GM04503 (cell line): ENCODE data around the gene APLP2.
A peak's percentile ranks its signal among the peaks of the same experiment; 100 is the strongest.
"Not testable (repeated sequence)": the region's sequence is repeated elsewhere in the genome, so short reads cannot be mapped to it uniquely, and the experiment has no call there.

Source experiments
- DNase-seq: peaks from one replicate; pipeline ENCODE4 v3.0.0-alpha.2; 2012; ENCODE audit warnings: low read depth

APLP2 gene

DNA sequence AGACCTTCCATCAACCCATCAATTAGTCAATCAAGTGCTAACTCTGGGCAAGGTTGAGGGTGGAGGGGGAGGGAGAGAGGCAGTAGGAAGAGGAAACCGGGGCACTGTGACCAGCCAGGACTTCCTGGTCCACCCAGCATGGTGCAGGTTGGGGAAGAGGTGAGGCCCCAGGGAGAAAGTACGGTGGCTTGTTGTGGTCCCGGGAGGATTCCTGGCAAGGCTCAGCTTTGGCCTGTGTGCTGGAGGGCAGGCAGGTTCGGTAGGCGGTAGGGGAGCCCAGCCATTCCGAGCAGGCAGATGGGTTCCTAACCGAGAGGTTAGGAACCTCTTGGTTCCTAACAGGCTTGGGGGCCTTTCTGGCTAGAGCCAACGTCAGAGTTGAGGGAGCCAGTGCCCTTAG lies 100.7 kb downstream of the APLP2 start:
- DNase-seq = no peak

DNA sequence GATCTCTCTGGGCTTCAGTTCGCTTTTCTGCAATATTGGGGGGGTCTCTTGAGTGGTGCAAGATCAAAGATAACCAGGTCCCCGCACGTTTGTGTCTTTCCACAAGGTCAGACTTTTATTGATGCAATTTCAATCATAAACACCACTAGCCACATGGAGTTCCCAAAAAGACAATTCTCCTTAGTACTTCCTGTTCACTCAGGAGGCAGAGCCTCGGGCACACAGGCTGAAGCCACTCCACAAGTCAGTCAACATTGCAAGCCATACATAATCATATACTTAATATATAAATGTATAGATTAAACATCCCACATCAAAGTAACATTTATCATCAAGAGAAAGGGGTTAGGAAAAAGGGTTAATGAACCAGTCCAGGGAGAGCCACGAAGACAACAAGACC lies 101.8 kb downstream of the APLP2 start:
- no peak for DNase-seq

DNA sequence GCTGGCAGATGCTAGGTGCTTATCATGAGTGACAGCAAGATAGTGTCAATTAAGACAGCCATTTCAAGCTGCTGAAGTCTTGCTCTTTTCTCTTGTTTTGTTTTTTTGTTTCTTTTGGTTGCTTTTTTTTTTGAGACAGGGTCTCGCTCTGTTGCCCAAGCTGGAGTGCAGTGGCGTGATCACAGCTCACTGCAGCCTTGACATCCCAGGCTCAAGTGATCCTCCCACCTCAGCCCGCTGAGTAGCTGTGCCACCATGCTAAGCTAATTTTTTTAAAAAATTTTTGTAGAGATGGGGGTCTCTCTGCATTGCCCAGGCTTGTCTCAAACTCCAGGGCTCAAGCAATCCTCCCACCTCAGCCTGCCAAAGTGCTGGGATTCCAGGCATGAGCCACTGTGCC lies 102.3 kb downstream of the APLP2 start:
- DNase-seq = not testable (repeated sequence)

DNA sequence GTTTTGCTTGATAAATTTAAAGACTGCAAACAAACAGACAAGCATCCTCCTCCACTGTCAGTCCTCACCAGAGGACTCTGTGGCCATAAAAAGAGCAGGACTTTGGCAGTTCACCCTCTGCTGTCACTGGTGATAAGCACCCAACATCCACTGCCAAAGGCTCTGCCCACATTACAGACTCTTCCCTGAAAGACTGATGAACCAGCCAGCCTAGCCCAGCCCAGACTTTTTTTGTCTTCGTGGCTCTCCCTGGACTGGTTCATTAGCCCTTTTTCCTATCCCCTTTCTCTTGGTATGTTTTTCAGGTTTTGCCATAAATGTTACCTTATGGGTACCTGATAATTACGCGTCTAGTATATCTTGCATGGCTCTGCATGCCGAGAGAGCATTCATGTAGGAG lies 104.9 kb downstream of the APLP2 start:
- DNase-seq = no peak

DNA sequence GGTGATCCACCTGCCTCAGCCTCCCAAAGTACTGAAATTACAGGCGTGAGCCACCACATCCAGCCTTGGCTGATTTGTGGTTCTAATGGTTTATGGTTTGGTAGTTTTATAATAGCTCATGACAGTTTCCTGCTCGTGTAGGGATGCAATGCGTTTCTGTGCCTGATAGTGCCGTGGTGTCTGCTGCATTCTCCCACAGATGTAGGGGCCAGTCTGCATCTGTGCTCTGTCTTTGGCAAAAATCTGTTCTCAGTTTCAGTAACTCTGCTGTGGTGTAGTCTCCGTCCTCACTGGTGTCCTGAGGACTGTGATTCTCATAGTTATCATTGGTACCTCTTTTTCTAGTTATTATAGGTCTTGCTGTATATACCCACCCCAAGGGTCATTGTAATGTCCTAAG lies 106.2 kb downstream of the APLP2 start:
- no peak for DNase-seq

DNA sequence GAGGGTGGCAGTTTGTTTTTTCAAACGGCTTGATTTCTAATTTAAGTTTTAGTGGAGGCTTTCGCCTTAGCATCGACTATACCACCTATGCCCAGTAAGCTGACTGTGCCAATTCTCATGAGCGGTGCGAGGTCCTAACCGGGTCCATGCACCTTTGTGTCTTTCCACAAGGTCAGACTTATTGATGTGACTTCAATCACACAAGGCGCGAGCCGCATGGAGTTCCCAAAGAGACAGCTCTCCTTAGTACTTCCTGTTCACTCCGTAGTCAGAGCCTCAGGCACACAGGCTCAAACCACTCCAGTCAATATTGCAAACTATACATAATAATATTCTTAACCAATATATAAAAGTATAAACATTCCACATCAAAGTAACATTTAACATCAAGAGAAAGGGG lies 108.1 kb downstream of the APLP2 start:
- DNase-seq = no peak

DNA sequence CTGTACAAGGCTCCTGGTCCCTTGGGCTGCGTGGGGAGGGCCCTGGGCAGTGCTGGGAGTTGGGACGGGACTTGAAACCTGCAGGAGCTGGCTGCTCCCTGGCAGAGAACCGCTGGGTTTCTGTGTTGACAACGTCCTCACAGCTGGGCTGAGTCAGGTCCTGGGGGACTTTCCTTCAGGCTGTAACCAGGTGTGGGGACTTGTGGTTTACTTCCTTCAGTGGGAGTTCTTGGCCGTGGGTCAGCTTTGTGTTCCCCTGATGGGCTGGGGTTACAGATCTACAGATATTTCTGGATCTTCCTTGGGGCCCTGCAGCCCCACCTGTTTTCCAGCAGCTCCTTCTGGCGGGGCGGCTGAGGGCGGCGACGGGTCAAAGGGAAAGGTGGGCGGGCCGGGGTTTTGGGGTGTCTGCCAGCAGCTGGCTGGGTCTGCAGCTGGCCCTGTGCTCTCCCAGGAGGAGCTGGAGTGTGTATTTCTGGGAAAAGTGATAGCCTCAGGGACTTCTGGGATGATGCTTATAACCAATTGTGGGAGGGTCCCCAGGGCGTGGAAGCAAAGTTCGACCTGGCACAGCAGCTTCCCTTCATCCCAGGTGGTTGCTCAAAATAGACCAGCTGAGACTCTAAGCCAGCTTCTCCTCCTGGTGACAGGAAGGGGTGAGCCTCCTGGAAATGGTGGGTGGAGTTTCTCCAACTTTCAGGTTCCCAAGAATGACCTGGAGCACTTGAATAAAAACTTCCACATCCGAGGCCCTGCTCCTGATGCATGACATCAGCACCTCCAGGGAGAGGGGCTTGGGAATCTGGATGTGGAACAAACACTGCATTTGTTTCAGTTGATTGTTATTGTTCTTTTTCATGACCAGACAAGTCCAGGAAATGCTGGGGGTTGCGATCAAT lies 109.0 kb downstream of the APLP2 start:
- DNase-seq = no peak

DNA sequence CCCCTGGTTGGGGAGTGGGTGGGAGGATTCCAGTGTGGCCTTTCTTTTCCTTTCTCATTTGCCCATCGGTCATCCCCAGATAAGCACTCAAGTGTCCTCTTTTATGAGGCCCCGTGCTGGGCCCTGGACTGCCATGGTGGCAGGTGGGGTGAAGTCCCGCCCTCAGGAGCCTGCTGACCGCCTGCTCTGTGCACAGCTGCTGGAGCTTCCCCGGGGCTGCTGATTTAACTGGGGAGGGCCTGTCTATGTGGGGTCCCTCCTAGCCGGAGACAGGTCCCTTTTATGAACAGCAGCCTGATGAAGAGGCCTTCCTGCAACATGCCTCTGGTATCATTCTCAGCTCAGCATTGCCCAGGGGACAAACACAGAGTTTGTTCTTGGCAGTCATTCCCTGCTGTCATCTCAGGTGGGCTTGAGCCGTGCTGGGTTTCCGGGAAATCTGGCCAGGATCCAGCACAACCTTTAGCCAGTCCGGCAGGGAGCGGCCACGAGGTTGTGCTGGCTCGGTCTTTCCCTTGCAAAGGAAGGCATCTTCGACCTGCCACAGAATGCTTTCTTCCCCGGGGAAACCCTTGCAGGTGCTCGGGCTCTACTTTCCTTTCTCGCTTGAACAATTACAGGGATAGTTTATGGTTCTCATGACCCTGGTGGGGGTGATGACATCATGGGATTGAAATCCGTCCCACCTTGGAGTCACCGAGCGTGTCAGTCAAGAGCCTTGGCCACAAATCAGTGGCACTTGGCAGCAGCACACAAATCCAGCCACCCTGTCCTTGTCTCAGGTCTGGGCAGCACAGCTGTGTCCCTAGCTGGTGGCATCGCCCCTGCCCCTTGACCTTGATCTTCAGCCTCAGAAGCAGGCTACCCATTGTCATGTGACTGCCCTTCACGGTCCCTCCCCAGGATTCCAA lies 110.0 kb downstream of the APLP2 start:
- DNase-seq = no peak

DNA sequence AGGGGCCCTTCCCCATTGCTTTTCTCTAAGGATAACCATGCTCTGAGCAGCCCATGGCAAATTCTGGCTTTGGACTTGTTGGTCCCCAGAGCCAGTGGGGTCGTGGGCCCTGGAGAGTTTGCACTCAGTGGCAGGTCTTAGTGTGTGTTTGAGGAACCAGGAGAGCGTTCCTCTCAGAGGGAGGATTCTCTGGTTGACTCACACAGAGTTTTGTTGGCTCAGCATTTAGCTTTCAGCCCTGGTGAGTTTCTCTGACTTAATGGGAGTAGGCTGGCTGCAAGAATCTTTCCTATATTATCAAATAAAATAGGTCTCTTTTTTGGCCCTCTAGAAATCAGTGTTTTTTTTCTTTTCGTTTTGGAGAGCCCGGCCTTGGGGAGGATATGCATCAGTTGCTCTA lies 110.8 kb downstream of the APLP2 start:
- no peak for DNase-seq

DNA sequence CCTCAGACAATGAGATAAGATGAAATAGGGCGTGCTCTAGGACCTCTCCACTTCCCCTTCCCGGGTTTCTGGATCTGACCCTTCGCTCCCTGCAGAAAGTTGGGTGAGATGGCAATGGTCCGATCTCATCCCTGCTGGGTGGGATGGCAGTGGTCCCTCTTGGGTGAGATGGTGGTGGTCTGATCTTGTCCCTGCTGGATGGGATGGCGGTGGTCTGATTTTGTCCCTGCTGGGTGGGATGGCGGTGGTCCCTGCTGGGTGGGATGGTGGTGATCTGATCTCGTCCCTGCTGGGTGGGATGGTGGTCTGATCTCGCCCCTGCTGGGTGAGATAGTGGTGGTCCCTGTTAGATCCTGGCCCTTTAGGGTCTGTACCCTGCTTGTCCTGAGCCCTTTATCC lies 111.2 kb downstream of the APLP2 start:
- DNase-seq = no peak

DNA sequence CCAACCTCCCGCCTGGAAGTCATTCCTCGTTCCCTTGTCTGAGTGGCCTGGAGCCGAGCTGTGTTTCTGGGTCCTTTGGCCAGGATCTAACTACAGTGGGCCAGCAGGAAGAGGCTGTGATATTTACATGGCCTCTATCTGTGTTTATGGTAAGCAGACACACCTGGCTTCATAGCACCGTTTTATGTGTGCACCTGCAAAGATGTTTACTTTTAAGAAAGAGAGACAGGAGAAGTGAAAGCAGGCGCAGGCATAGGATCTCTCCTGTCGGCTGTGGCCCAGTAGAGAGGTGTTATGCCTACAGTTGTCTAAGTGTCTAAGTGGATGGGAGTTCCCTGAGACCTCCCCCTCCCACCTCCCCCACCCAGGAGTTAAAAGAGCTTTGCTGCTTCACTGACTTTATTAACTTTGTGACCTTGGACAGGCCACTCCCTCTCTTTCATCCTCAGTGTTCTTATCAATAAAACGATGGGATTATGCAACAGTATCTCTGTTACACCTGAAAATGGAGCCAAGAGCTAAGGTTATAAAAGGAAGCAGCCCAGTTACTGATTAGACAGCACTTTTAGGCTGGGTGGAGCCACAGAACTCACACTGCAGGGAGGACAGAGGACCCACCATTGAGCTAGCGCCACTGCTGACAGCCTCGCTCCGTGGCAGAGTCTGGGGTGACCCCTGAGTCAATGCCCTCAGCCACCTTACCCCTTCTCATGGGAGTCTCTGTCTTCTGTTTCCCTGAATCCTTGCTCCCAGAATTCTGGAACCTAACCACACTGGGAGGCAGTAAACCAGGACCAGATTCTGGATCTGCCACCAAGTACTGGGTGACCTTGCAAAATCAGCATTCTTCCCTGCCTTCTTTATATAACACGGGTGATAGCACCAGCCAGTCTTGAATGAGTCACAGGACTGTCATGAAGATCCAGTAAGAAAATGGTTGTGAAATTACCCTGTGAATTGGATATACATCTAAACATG lies 111.9 kb downstream of the APLP2 start:
- peak; percentile 51 for DNase-seq

DNA sequence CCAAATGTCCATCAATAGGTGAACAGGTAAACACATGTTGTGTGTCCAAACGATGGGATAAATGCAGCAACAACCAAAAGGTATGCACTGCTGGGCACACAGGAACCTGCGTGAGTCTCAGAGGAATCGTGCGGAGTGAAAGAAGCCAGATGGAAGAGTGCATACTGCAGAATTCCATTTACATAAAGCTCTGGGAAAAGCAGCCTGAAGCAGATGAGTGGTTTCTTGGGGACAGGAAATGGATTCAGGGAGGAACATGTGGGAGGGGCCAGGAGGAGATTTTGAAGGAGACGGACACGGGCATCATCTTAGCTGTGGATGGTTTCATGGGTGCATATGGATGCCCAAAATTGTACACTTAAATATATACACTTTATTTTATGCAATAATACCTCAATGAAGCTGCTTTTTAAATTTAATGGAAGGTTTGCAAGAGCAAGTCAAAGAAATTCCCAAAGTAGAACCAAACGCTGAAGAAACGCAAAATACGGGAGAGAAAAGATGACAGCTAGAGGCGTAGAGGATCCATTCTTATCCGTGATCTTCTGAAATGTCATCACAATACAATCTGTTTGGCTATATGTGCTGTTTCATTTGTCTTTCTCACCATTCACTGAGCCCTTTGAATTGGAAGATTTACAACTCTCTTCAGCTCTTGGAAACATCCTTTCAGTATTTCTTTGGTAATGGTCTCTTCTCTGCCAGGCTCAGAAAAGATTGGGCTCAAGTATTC lies 114.3 kb downstream of the APLP2 start:
- no peak for DNase-seq

DNA sequence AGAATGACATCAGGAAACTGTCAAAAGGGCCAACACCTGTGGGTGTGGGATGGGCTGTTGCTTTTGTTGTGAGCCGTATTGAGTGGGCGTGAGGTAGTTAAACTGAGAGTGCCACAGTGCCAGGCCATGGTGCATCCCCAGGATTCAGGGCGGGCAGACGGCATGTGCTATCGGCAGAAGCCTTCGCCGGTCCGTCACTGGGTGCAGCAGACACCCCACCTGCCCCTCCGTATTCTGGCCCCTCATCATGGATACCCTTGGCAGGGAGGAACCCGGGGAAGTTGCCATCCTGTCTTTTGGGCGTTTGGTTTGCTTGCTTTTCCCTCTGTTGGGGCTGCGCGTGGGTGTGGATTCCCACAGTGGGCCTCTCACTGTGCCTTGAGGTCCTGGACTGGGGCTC lies 117.4 kb downstream of the APLP2 start:
- DNase-seq = no peak

DNA sequence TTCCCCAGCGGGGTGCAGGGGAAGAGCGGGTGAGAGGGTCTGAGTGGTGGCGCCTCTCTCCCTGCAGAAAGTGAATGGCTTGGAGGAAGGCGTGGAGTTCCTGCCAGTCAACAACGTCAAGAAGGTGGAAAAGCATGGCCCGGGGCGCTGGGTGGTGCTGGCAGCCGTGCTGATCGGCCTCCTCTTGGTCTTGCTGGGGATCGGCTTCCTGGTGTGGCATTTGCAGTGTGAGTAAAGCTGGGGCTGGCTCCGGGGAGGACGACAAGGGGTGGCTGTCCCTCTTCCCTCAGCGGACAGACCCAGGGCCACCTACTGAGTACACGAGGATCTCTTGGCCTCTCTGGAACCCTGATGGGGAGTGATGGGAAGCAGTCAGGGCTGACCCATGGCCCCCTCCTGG lies 118.4 kb downstream of the APLP2 start:
- no peak for DNase-seq

DNA sequence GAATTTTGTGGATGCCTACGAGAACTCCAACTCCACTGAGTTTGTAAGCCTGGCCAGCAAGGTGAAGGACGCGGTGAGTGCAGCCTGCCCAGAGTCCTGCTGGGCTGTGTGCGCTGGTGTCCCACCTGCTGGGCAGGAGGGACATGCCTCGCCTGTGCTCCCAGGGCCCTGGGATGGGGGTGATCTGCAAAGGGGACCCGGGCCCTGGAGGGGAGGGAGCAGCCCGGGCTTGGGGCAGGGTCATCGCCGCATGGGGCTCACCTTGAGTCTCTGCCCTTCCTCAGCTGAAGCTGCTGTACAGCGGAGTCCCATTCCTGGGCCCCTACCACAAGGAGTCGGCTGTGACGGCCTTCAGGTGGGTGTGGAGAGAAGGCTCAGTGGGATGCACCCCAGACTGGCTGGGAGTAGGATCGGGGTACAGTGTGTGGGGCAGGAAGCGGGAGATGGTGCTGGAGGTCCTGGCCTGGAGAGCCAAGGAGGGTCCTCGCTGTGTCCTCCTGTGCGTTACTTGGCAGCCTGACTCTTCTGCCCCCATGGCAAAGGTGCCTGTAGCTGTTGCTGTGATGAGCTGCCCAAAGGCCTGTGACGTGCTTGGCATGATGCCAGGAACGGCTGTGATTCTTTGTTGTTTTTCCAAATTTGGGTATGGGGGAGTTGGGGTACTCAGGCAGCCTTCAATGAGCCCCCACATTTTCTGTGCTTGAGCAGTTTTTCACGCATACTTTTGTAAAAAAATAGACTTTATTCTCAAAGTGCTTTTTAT lies 119.1 kb downstream of the APLP2 start:
- no peak for DNase-seq

DNA sequence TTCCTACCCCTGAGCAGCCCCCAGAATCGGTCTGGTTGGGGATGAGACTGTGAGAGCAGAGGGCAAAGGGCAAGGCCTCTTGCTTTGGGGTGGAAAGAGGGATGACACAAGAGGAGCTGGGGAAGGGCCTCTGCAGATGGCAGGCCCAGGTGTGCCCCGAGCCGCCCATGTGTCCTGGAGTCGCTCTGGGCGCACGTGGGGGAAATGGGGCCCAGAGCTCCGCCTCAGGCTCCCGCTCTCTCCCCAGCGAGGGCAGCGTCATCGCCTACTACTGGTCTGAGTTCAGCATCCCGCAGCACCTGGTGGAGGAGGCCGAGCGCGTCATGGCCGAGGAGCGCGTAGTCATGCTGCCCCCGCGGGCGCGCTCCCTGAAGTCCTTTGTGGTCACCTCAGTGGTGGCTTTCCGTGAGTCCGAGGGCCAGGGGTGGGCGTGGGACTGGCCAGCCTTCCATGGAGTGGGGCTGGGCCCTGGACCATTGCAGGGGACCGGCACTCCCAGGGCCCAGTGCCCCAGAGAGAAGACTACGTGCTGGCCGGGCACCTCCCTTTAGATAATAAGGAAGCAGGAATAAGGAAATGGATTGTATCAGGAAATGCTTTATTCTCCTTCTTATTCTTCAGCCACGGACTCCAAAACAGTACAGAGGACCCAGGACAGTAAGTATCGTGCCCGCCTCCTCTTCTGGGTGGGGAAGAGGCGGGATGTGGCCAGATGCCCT lies 120.0 kb downstream of the APLP2 start:
- no peak for DNase-seq

DNA sequence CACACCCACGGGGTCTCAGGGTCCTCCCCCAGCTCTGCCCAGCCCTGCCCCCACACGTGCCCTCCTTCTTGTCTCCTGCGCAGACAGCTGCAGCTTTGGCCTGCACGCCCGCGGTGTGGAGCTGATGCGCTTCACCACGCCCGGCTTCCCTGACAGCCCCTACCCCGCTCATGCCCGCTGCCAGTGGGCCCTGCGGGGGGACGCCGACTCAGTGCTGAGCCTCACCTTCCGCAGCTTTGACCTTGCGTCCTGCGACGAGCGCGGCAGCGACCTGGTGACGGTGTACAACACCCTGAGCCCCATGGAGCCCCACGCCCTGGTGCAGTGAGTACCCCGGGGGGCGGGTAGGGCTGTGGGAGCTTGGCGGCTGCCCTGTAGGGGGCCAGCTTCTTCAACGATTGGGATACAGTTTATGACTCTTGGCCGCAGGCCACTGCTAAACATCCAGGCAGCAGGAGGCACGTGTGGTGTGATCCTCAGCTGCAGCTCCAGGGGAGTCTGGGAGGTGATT lies 120.7 kb downstream of the APLP2 start:
- DNase-seq = no peak

DNA sequence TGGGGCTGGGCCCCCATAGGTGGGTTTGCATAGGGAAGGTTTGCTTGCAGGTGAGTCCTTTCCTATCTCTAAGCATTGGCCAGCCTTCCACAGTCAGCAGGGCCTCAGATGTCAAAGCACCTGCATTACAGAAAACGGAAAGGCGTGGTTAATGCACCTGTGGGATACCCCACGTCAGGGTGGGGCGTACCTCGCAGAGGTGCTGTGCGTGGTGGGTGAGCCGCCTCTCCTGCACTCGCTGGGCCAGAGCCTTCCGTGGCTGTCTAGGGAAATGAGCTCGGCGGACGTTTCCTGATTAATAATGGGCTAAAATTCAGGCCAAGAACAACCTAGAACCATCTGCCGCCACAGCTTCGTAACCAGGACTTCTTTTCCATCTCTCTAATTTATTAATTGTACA lies 122.2 kb downstream of the APLP2 start:
- no peak for DNase-seq

DNA sequence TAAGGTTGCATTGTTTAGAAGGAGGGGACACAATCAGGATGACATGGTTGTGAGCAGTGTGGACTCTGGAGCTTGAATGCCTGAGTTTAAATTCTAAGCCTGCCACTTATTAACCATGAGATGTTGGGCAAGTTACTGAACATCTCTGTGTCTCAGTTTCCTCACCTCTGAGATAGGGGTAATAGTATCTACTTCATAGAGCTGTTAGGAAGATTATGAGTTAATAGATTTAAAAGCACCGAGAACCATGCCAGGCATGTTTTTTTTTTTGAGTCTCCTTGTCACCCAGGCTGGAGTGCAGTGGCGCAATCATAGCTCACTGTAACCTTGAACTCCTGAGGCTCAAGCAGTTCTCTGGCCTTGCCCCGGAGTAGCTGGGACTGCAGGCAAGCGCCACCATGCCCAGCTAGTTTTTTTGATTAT lies 123.2 kb downstream of the APLP2 start:
- no peak for DNase-seq

DNA sequence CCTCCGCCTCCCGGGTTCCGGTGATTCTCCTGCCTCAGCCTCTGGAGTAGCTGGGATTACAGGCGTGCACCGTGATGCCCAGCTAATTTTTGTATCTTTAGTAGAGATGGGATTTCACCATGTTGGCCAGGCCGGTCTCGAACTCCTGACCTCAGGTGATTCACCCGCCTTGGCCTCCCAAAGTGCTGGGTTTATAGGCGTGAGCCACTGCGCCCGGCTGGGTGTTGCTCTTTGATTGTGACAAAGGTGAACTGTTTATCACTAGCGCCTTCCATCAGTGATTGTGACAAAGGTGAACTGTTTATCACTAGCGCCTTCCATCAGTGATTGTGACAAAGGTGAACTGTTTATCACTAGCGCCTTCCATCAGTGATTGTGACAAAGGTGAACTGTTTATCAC lies 123.9 kb downstream of the APLP2 start:
- not testable (repeated sequence) for DNase-seq
